Peyer's patch (tissue), 4 donors: ENCODE data around the gene C9orf50.

ENCODE experiments used
- POLR2A ChIP-seq, 2 donors: fragments of 450-650 bp; IDR thresholded peaks; one replicate each; pipeline ENCODE4 v1.5.1; 2017; ENCODE audit warnings: antibody characterized with exemption in 2 of 2, mild to moderate bottlenecking in 2 of 2, moderate library complexity in 2 of 2
- TF ChIP-seq, protein P1 (sequence below), 6 experiments: fragments of 450-650 bp in 4 of 6; fragments of 200-600 bp in 2 of 6; sonication (generic) in 1 of 6; IDR thresholded peaks; one replicate each; pipeline ENCODE4 v1.5.1; 2017 to 2019; ENCODE audit warnings: antibody characterized with exemption in 6 of 6, mild to moderate bottlenecking in 3 of 6, moderate library complexity in 1 of 6

DNA sequence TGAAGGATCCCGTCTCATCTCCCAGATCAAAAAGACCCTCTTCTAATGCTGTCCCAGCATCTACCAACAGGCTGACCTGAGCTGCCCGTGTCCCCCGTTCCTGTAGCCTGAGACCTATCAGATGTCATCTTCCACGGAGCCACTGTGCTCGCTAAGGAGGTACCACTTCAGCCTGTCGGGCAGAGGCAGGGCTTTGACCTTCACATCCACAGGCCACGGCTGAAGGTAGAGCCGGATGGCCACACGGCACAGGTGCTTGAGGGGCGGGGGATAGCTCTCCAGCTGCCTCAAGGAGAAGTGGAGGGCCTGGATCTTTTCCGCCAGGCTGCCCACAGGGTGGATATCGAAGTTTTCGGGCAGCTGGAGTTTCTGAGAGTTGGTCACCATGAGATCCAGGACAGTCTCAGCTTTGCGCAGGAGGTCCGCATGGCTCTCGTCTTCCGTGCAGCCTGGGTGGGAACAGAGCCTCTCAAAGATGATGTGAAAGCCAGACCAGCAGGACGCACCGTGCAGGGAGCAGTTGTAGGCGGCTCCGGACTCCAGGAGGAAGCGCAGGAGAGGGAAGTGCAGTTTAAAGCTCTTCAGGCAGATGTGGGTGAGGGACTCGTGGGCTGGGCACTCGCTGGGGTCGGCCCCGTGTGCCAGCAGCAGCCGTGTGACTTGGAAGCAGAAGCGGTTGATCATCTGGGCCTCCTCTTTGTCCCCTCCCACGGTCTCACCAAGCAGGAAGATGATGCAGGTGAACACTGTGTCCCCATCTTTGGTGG, 17.0 kb upstream of the C9orf50 start:
- TF ChIP-seq, protein P1, sequence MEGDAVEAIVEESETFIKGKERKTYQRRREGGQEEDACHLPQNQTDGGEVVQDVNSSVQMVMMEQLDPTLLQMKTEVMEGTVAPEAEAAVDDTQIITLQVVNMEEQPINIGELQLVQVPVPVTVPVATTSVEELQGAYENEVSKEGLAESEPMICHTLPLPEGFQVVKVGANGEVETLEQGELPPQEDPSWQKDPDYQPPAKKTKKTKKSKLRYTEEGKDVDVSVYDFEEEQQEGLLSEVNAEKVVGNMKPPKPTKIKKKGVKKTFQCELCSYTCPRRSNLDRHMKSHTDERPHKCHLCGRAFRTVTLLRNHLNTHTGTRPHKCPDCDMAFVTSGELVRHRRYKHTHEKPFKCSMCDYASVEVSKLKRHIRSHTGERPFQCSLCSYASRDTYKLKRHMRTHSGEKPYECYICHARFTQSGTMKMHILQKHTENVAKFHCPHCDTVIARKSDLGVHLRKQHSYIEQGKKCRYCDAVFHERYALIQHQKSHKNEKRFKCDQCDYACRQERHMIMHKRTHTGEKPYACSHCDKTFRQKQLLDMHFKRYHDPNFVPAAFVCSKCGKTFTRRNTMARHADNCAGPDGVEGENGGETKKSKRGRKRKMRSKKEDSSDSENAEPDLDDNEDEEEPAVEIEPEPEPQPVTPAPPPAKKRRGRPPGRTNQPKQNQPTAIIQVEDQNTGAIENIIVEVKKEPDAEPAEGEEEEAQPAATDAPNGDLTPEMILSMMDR (IDR thresholded peaks at IDR 0.05) = no peak
- no peak for TF ChIP-seq POLR2A (IDR thresholded peaks at IDR 0.05)
